HepG2 (cell line): Measurements from ENCODE around the gene CTNNA3. TPM values are rescaled to one million over a fixed set of nuclear protein-coding genes. Genes with fewer than 3 reads are reported as not detected.
A peak's percentile ranks its signal among the peaks of the same experiment; 100 is the strongest.

Source experiments
- AHR ChIP-seq: IDR thresholded peaks from 2 replicates; pipeline ENCODE4 v1.6.1; 2018; ENCODE audit warnings: missing genetic modification reagents, missing compliant biosample characterization
- CBX2 ChIP-seq, 2 experiments: fragments of 200-600 bp in 1 of 2; sonication (generic); formaldehyde crosslinking in 1 of 2; IDR thresholded peaks; 2 replicates each; pipeline versions ENCODE4 v1.7.0 to v1.8.1; 2018 to 2022; ENCODE audit warnings: low read depth in 2 of 2, low read length in 1 of 2, mild to moderate bottlenecking in 1 of 2, missing genetic modification reagents in 1 of 2
- LCORL ChIP-seq, 2 experiments: fragments of 450-650 bp in 1 of 2; sonication (generic) in 1 of 2; formaldehyde crosslinking in 1 of 2; IDR thresholded peaks; 2 replicates each; pipeline versions ENCODE4 v1.5.0 to v1.6.1; 2017 to 2020; ENCODE audit warnings: antibody characterized with exemption in 1 of 2, missing genetic modification reagents in 1 of 2
- LRRFIP1 ChIP-seq: sonication (generic); formaldehyde crosslinking; conservative IDR thresholded peaks from 2 replicates; pipeline ENCODE4 v1.4.0; 2020; ENCODE audit warnings: missing genetic modification reagents
- MXI1 ChIP-seq: IDR thresholded peaks from 3 replicates; pipeline ENCODE4 v1.6.1; 2012; ENCODE audit warnings: low read depth, low read length, inconsistent platforms, borderline replicate concordance
- PRPF4 ChIP-seq: fragments of 200-400 bp; formaldehyde crosslinking; IDR thresholded peaks from 2 replicates; pipeline ENCODE4 v1.6.1; 2016; ENCODE audit warnings: low read length, low read depth; ENCODE audit not compliant: poor library complexity, severe bottlenecking
- RBFOX2 ChIP-seq: fragments of 200-400 bp; formaldehyde crosslinking; IDR thresholded peaks from 2 replicates; pipeline ENCODE4 v1.6.1; 2017; ENCODE audit warnings: low read depth, mild to moderate bottlenecking, low read length
- SIX4 ChIP-seq: sonication (generic); formaldehyde crosslinking; IDR thresholded peaks from 2 replicates; pipeline ENCODE4 v1.4.0; 2020; ENCODE audit warnings: missing genetic modification reagents
- SOX5 ChIP-seq: IDR thresholded peaks from 2 replicates; pipeline ENCODE4 v1.6.1; 2016; ENCODE audit warnings: borderline replicate concordance
- ZBTB20 ChIP-seq: sonication (generic); formaldehyde crosslinking; IDR thresholded peaks from 2 replicates; pipeline ENCODE4 v1.8.1; 2023; ENCODE audit warnings: missing genetic modification reagents, low read depth, mild to moderate bottlenecking, borderline replicate concordance
- ZBTB33 ChIP-seq: sonication (generic); formaldehyde crosslinking; IDR thresholded peaks from 2 replicates; pipeline ENCODE4 v1.4.0; 2020; ENCODE audit warnings: missing genetic modification reagents
- ZMYM4 ChIP-seq: sonication (generic); formaldehyde crosslinking; IDR thresholded peaks from 2 replicates; pipeline ENCODE4 v1.8.1; 2023; ENCODE audit warnings: mild to moderate bottlenecking, missing genetic modification reagents
- ZNF17 ChIP-seq: sonication (generic); formaldehyde crosslinking; IDR thresholded peaks from 2 replicates; pipeline ENCODE4 v1.5.0; 2020; ENCODE audit warnings: mild to moderate bottlenecking, missing genetic modification reagents
- ZNF331 ChIP-seq: sonication (generic); formaldehyde crosslinking; IDR thresholded peaks from 2 replicates; pipeline ENCODE4 v1.4.0; 2020; ENCODE audit warnings: missing genetic modification reagents
- ZNF333 ChIP-seq: sonication (generic); formaldehyde crosslinking; IDR thresholded peaks from 2 replicates; pipeline ENCODE4 v1.4.0; 2020; ENCODE audit warnings: mild to moderate bottlenecking, missing genetic modification reagents, borderline replicate concordance
- ZNF335 ChIP-seq: sonication (generic); formaldehyde crosslinking; IDR thresholded peaks from 2 replicates; pipeline ENCODE4 v1.4.0; 2020; ENCODE audit warnings: missing genetic modification reagents
- ZNF607 ChIP-seq: sonication (generic); formaldehyde crosslinking; IDR thresholded peaks from 2 replicates; pipeline ENCODE4 v1.5.1; 2020; ENCODE audit warnings: missing genetic modification reagents, mild to moderate bottlenecking, borderline replicate concordance
- ZNF747 ChIP-seq: sonication (generic); formaldehyde crosslinking; IDR thresholded peaks from 2 replicates; pipeline ENCODE4 v1.8.1; 2023; ENCODE audit warnings: missing genetic modification reagents, mild to moderate bottlenecking, borderline replicate concordance
- ZNF800 ChIP-seq: sonication (generic); formaldehyde crosslinking; IDR thresholded peaks from 2 replicates; pipeline ENCODE4 v1.4.0; 2020; ENCODE audit warnings: missing genetic modification reagents
- ZXDC ChIP-seq: sonication (generic); formaldehyde crosslinking; IDR thresholded peaks from 2 replicates; pipeline ENCODE4 v1.5.0; 2020; ENCODE audit warnings: mild to moderate bottlenecking, missing genetic modification reagents
- polyA plus RNA-seq, 8 experiments: library from polyadenylated mRNA; depleted of rRNA in 3 of 8; stranded (reverse) in 7 of 8; unstranded in 1 of 8; fragments of >200 nt; fragmentation: Illumina TruSeq in 4 of 8; extraction: Trizol in 4 of 8; gene quantifications; 2 replicates each; pipeline versions ENCODE4 v1.2.1 to v1.2.3, GENCODE V29; 2011 to 2016; ENCODE audit warnings: low read depth in 4 of 8, missing spikeins in 1 of 8, mixed read lengths in 1 of 8; ENCODE audit not compliant: insufficient read depth in 1 of 8
- total RNA-seq, 5 experiments: library from RNA; depleted of rRNA; stranded (reverse); fragments of >200 nt; fragmentation: Illumina TruSeq; extraction: Trizol; gene quantifications; 2 replicates each; pipeline ENCODE4 v1.2.3, GENCODE V29; 2016; ENCODE audit warnings: low read depth in 1 of 5

The CTNNA3 gene
- total and polyA plus RNA-seq, 2 of the 13 experiments (the other 11 are each of a cell fraction or from before 2014, with no cell fraction given), result not detected

- no peak for TF ChIP-seq LCORL (IDR thresholded peaks at IDR 0.05)
- TF ChIP-seq LCORL (CRISPR knock-in tag; IDR thresholded peaks at IDR 0.05), result no peak
- no peak for TF ChIP-seq SIX4 (CRISPR knock-in tag)
- TF ChIP-seq AHR (CRISPR knock-in tag), result no peak
- TF ChIP-seq MXI1, result no peak
- no peak for TF ChIP-seq ZNF747 (CRISPR knock-in tag)
- TF ChIP-seq CBX2 (IDR thresholded peaks at IDR 0.05; ENCODE audit: low read depth, low read length), result no peak
- no peak for TF ChIP-seq CBX2 (CRISPR knock-in tag; IDR thresholded peaks at IDR 0.05; ENCODE audit: low read depth)
- TF ChIP-seq ZBTB20, result peak; percentile 55; the same call in 1 of the 2 replicates
- peak; percentile 20; the same call in 1 of the 2 replicates for TF ChIP-seq SOX5 (CRISPR knock-in tag)
- TF ChIP-seq ZNF333 (CRISPR knock-in tag), result no peak
- no peak for TF ChIP-seq RBFOX2
- TF ChIP-seq ZNF335 (CRISPR knock-in tag), result no peak
- no peak for TF ChIP-seq ZXDC (CRISPR knock-in tag)
- TF ChIP-seq ZNF607 (CRISPR knock-in tag), result no peak
- no peak for TF ChIP-seq PRPF4
- no peak for TF ChIP-seq ZNF17 (CRISPR knock-in tag)
- TF ChIP-seq ZNF331, result no peak
- TF ChIP-seq ZMYM4 (CRISPR knock-in tag), result peak; percentile 23; the same call in 1 of the 2 replicates
- no peak for TF ChIP-seq LRRFIP1 (CRISPR knock-in tag)
- no peak for TF ChIP-seq ZBTB33
- no peak for TF ChIP-seq ZNF800
Observed at GRCh38 chr10:66283874-66284464, 1412.0 kb downstream of the CTNNA3 start (continued).
